ENCODE results near the gene KCNIP1. TPM values are rescaled to one million over a fixed set of nuclear protein-coding genes. Genes with fewer than 3 reads are reported as not detected.
A peak's percentile ranks its signal among the peaks of the same experiment; 100 is the strongest.

Gene KCNIP1
- total and polyA plus RNA-seq, 8 donors = 0.35 to 4.9 (median 2.5) TPM

DNA sequence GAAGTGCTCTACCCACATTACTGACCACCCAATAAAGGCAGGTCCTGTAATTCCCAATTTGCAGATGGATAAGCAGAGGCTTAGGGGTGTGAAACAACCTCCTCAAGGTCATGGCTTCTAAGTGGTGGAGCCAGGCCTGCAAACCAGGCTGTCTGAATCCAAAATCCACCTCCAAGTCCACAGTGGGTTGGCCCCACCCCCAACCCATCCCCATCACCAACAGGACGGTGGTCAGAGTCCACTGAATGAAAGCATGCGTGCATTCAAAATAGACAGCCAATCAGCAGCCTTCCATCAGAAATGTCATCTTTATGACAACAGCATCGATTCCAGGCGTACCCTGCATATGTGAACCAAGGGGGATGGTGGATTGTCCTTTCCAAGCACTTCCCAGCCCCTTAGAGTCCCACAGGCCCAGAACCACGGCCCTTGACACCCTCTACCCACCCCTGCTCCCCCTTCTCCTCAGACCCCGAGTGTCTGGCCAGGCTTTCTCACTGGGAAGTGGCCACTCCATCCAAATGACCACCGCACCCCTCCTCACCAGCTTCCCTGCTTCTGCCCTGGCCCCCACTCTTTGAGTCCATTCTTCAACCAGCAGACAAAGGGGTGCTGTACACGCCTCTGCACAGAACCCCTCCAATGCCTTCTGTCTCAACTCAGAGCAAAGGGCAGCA lies 133.1 kb downstream of the KCNIP1 start:
- no peak for DNase-seq
- Histone ChIP-seq H3K4me1 (peaks cover 3 to 9% of the 10 kb centered on the region in 2 donors), H3K27ac (no peak overlapping the region), H3K4me3 (no peak overlapping the region), H3K9me3 (no peaks in the 10 kb centered on the region), H3K27me3 (peaks cover 0 to 14% of the 10 kb centered on the region in 2 donors), H3K36me3 (no peaks in the 10 kb centered on the region)
- no peak for ATAC-seq
- intact Hi-C loops (cut with DNase I) = loop anchor here (5.0 to 10.0 kb wide), 3 partner anchors 155 to 412 kb away; no protein-coding TSS in a partner anchor
- TF ChIP-seq, protein P1, sequence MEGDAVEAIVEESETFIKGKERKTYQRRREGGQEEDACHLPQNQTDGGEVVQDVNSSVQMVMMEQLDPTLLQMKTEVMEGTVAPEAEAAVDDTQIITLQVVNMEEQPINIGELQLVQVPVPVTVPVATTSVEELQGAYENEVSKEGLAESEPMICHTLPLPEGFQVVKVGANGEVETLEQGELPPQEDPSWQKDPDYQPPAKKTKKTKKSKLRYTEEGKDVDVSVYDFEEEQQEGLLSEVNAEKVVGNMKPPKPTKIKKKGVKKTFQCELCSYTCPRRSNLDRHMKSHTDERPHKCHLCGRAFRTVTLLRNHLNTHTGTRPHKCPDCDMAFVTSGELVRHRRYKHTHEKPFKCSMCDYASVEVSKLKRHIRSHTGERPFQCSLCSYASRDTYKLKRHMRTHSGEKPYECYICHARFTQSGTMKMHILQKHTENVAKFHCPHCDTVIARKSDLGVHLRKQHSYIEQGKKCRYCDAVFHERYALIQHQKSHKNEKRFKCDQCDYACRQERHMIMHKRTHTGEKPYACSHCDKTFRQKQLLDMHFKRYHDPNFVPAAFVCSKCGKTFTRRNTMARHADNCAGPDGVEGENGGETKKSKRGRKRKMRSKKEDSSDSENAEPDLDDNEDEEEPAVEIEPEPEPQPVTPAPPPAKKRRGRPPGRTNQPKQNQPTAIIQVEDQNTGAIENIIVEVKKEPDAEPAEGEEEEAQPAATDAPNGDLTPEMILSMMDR (IDR thresholded peaks at IDR 0.05) = no peak

DNA sequence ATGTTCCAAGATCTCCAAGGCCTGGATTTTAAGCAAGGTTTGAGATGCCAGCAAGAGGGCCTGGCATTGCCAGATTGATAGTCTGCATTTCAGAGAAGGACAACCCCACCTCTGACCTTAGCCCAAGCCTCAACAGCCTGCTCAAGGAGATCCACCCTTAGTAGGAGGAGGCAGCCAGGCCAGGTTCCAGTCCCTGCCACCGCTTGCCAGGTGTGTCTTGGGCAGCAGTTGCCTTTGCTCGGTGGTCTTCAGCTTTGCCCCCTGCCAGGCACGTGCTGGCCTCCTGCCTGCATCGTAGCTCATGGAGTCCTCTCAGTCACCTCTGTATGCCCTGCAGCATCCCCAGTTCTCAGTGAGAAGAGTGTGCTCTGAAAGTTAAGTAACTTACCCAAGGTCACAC lies 134.2 kb downstream of the KCNIP1 start:
- ATAC-seq = no peak
- intact Hi-C loops (cut with DNase I) = loop anchor here (5.0 to 10.0 kb wide), 3 partner anchors 154 to 413 kb away; no protein-coding TSS in a partner anchor
- H3K4me3 ChIP-seq = no peak overlapping the region
- no peak for DNase-seq
- H3K9me3 ChIP-seq = no peaks in the 10 kb centered on the region
- TF ChIP-seq, protein P1 (IDR thresholded peaks at IDR 0.05) = no peak
- H3K36me3 ChIP-seq = no peaks in the 10 kb centered on the region
- H3K4me1 ChIP-seq = peaks cover 3% of the 10 kb centered on the region in 2 donors
- H3K27me3 ChIP-seq = peaks cover 0 to 6% of the 10 kb centered on the region in 2 donors
- no peak overlapping the region for H3K27ac ChIP-seq

DNA sequence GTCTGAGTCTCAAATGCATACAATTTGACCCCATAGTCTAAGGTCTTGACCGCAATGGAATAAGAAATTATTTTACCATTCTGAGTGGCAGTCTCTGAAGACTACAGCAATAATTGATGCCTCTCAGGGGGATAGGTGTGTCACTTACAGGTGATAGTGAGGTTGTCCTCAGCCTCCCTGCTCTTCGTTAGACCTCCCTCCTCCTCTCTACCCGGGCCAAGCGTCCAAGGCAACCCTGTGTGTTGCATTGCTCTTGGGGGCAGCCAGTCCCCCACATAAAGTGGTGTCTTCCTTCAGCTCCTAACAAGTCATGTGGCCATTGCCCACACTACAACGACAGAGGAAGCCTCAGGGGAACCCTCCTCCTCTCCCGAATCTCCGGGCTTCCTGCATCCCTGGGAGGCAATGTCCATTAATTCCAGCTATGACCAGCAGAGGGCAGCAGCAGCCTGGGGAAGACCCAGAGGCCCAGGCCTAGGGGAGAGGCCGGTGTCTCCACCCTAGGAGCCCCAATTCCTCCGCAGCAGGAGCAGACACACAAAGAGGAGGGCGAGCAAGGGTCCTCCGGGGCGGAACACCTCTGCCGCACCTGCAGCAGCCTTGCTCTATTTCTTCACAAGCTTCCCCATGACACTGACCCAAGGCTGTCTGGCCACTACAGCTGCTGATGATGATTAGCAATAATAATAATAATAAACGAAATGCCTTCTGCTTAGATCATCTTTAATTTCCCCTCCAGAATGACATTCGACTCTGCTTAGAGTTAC lies 134.8 kb downstream of the KCNIP1 start:
- ATAC-seq = peak; percentile 87
- no peak overlapping the region for H3K27ac ChIP-seq
- TF ChIP-seq, protein P1 (IDR thresholded peaks at IDR 0.05) = peak; percentile 73 to 94
- no peaks in the 10 kb centered on the region for H3K9me3 ChIP-seq
- intact Hi-C loops (cut with DNase I) = loop anchor here (5.0 to 10.0 kb wide), 3 partner anchors 154 to 414 kb away; no protein-coding TSS in a partner anchor
- no peak overlapping the region for H3K4me3 ChIP-seq
- H3K36me3 ChIP-seq = no peaks in the 10 kb centered on the region
- DNase-seq = peak in 3 of 4 donors; percentile 36 to 51 (median 36)
- peaks cover 0 to 3% of the 10 kb centered on the region in 2 donors for H3K4me1 ChIP-seq
- peaks cover 0 to 6% of the 10 kb centered on the region in 2 donors for H3K27me3 ChIP-seq

GRCh38 chr5:170639221-170639925 lies 135.6 kb downstream of the KCNIP1 start:
- intact Hi-C loops (cut with DNase I) = loop anchor here (5.0 to 10.0 kb wide), 3 partner anchors 153 to 415 kb away; no protein-coding TSS in a partner anchor

More at GRCh38 chr5:170639221-170639925, 135.6 kb downstream of the KCNIP1 start:
- ATAC-seq (no peak), DNase-seq (no peak)
- Histone ChIP-seq H3K27ac (no peak overlapping the region), H3K4me3 (no peak overlapping the region), H3K9me3 (no peaks in the 10 kb centered on the region), H3K4me1 (no peaks in the 10 kb centered on the region), H3K36me3 (no peaks in the 10 kb centered on the region), H3K27me3 (peaks cover 0 to 6% of the 10 kb centered on the region in 2 donors)
- TF ChIP-seq, protein P1 (IDR thresholded peaks at IDR 0.05) = no peak

Measured in left lung (tissue), 10 donors.